Right lobe of liver (tissue), 6 donors: ENCODE measurements around the gene TIMM13. TPM values are rescaled to one million over a fixed set of nuclear protein-coding genes. Genes with fewer than 3 reads are reported as not detected.

Experiments used
- ATAC-seq, 4 donors: fragments of 200-7000 bp; cut with Tn5 transposase; one replicate each; pipeline ENCODE4 v1.9.1; 2020; ENCODE audit warnings: mild to moderate bottlenecking in 4 of 4, moderate library complexity in 4 of 4
- DNase-seq, 3 donors: peaks; one replicate each; pipeline ENCODE4 v3.0.0-alpha.2; 2020
- H3K27ac ChIP-seq, 3 donors: fragments of 200-600 bp; one replicate each; pipeline ENCODE4 v1.8.0; 2022
- H3K27me3 ChIP-seq, 2 donors: fragments of 200-600 bp; one replicate each; pipeline ENCODE4 v1.8.0; 2022
- H3K36me3 ChIP-seq, 4 donors: fragments of 200-600 bp; sonication (generic) in 1 of 4; one replicate each; pipeline versions ENCODE4 v1.5.1 to v1.8.0; 2017 to 2022; ENCODE audit warnings: control low read depth in 1 of 4
- H3K4me1 ChIP-seq, 4 donors: fragments of 200-600 bp; sonication (generic) in 1 of 4; one replicate each; pipeline versions ENCODE4 v1.5.1 to v1.8.0; 2017 to 2022; ENCODE audit warnings: control low read depth in 1 of 4
- H3K4me3 ChIP-seq, 3 donors: fragments of 200-600 bp; one replicate each; pipeline ENCODE4 v1.8.0; 2022
- H3K9me3 ChIP-seq, 4 donors: fragments of 200-600 bp; sonication (generic) in 1 of 4; one replicate each; pipeline versions ENCODE4 v1.5.1 to v1.8.0; 2017 to 2022; ENCODE audit warnings: control low read depth in 1 of 4
- CTCF ChIP-seq, 4 donors: fragments of 200-600 bp in 3 of 4; fragments of 450-650 bp in 1 of 4; IDR thresholded peaks; one replicate each; pipeline versions ENCODE4 v1.5.1 to v1.8.0; 2016 to 2022; ENCODE audit warnings: antibody characterized with exemption in 4 of 4, mild to moderate bottlenecking in 2 of 4
- POLR2A ChIP-seq: fragments of 450-650 bp; IDR thresholded peaks from one replicate; pipeline ENCODE4 v1.6.1; 2017; ENCODE audit warnings: antibody characterized with exemption, mild to moderate bottlenecking
- WGBS: methylation state at CpG from one replicate; pipeline ENCODE4 v1.1.6; 2018; ENCODE audit warnings: low coverage, low lambda C conversion rate; ENCODE audit not compliant: insufficient coverage; ENCODE audit errors: missing lambda C conversion rate; 5-methylcytosine and 5-hydroxymethylcytosine counted together
- intact Hi-C, 2 donors: fragments of 100-400 bp; cut with DNase I; formaldehyde crosslinking; loops; one replicate each; pipeline versions ENCODE4 v1.11.2 to v1.14.1; 2022
- long read RNA-seq: library from polyadenylated mRNA; unstranded; transcript quantifications from one replicate; pipeline ENCODE4 v2.0.0, GENCODE V29; 2019
- total RNA-seq, 6 experiments: library from RNA; depleted of rRNA in 2 of 6; stranded (reverse); fragments of >200 nt in 2 of 6; fragmentation: NEBNext Ultra II Directional in 3 of 6; extraction: Animal tissue kit (Norgen Biotek cat#: 25700) in 3 of 6; gene quantifications; one replicate each; pipeline versions ENCODE4 v1.1.0 to v1.2.4, GENCODE V29; 2016 to 2023
- donor health status: DM: no; HTN: yes; CAD: no.
- donor health status: DM: no; HTN: no; CAD: no.
- donor health status: DM: no; HTN: no; CAD: no.
- donor health status: DM: no; HTN: yes; CAD: no.
- donor health status: DM: no; HTN: yes; CAD: no.

The TIMM13 gene
- 10 to 100 TPM; 35.5 to 59.8 (median 51.1) TPM for total RNA-seq
- long read RNA-seq, transcript TIMM13-201 (3 exons, 1,973 nt) = major isoform, 44 of 46 reads
- long read RNA-seq, partial matches to known transcripts = 1 of 46 reads
- long read RNA-seq, other reads (novel, unspliced or antisense) = 1 of 46 reads

DNA sequence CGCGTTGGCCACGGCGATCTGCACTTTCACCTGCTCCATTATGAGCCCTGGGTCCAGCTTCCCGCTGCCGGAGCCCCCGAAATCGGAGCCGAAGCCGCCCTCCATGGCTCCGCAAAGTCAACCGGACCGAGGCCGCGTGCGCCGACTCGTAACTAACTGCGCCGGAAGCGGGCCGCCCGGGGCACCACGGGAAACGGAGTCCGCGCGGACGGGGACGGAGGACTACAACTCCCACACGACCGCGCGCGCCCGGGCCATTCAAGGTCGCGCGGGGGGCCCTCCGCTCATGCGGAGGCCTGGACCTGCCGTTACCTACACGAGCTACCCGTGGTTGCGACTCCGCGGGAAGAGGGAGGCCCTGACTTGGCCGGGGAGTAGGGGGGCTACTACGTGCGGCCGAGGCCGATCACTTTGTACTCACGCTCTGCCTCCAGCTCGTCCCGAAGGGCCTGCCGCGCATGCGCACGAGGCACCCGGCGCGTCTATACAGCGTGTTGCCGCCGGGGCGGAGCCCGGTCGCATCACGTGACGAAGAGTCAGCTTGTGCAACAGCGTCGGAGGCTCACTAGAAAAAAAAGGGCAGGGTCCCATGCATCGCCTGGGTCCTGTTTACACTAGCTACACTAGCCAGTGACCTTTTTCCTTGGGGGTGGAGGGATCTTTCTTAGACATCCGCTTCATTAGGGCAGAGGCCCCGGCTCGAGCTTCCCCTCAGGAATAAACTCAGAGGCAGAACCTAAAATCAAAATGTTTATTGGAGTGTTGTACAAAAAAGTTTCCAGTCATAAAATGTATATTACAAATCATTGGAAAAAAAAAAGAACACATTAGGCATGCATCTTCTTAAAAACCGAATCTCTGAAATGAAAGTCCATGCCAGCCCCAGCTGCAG is at the start of gene TIMM13:
TSS of gene TIMM13 (minus strand) at position 158 of the 892 bp plus-strand sequence. CDS start at position 105, 53 bp downstream.
- Histone ChIP-seq H3K9me3 (no peaks in the 10 kb centered on the region), H3K4me1 (peaks cover 0 to 20% (median 4%) of the 10 kb centered on the region in 4 donors), H3K4me3 (peak within 1 kb of the TSS; percentile 72 to 100 (median 99)), H3K27me3 (no peaks in the 10 kb centered on the region), H3K27ac (peak within 1 kb of the TSS; percentile 92 to 98 (median 95)), H3K36me3 (peaks cover 0 to 9% (median 0%) of the 10 kb centered on the region in 4 donors)
- peak; percentile 89 to 96 (median 92) for ATAC-seq
- DNase-seq = peak; percentile 96 to 98 (median 97)
- TF ChIP-seq CTCF (IDR thresholded peaks at IDR 0.05) = no peak
- TF ChIP-seq POLR2A = peak; percentile 56
- WGBS = under 1% methylated on average over 15 of the region's 77 CpGs
- intact Hi-C loops = no loop called here

GRCh38 chr19:2476451-2477140 is 49.2 kb upstream of the TIMM13 start:
- Histone ChIP-seq H3K27ac (peak overlapping the region; percentile 81 to 97 (median 93)), H3K9me3 (no peaks in the 10 kb centered on the region), H3K36me3 (peaks cover 0 to 14% (median 7%) of the 10 kb centered on the region in 4 donors), H3K27me3 (no peaks in the 10 kb centered on the region), H3K4me3 (peak overlapping the region; percentile 71 to 96 (median 77)), H3K4me1 (peaks cover 0 to 13% (median 0%) of the 10 kb centered on the region in 4 donors)
- ATAC-seq (peak; percentile 0 to 3 (median 0)), DNase-seq (peak; percentile 67 to 81 (median 75))
- WGBS = 0% methylated on average over 11 of the region's 42 CpGs
- intact Hi-C loops = loop anchor here (10.0 kb wide), 2 partner anchors 98 to 138 kb away; no protein-coding TSS in a partner anchor
- TF ChIP-seq CTCF (IDR thresholded peaks at IDR 0.05) = no peak
- TF ChIP-seq POLR2A = no peak

- intact Hi-C loops = loop anchor here (10.0 kb wide), 2 partner anchors 99 to 139 kb away; no protein-coding TSS in a partner anchor
- H3K27me3 ChIP-seq = no peaks in the 10 kb centered on the region
- WGBS = 0% methylated on average over 45 of the region's 70 CpGs
- H3K9me3 ChIP-seq = no peaks in the 10 kb centered on the region
- peaks cover 0 to 14% (median 7%) of the 10 kb centered on the region in 4 donors for H3K36me3 ChIP-seq
- TF ChIP-seq CTCF (IDR thresholded peaks at IDR 0.05) (no peak), POLR2A (peak; percentile 100)
- H3K4me1 ChIP-seq = peaks cover 0 to 13% (median 0%) of the 10 kb centered on the region in 4 donors
- DNase-seq = peak; percentile 98 to 99 (median 99)
- ATAC-seq = peak; percentile 61 to 82 (median 70)
- peak within 1 kb of the TSS; percentile 71 to 96 (median 77) for H3K4me3 ChIP-seq
- peak within 1 kb of the TSS; percentile 81 to 97 (median 93) for H3K27ac ChIP-seq
These were observed 48.5 kb upstream of the TIMM13 start, which contains the start of gene GADD45B for GRCh38 chr19:2475702-2476450. Gene GADD45B, plus strand, starts transcription at chr19:2476127. Its CDS starts 232 bp downstream, at chr19:2476359.
